ENCODE measurements around the gene ACER1. TPM values are rescaled to one million over a fixed set of nuclear protein-coding genes. Genes with fewer than 3 reads are reported as not detected.
A peak's percentile ranks its signal among the peaks of the same experiment; 100 is the strongest.

Gene ACER1
- total and polyA plus RNA-seq, 11 donors = not detected

GRCh38 chr19:6373096-6373812 is 39.8 kb upstream of the ACER1 start:
- peaks cover 0 to 32% (median 22%) of the 10 kb centered on the region in 9 donors for H3K36me3 ChIP-seq
- 0 to 3% (median 2%) methylated on average over 34 to 53 of the region's 53 CpGs for WGBS, 4 donors
- no peak for TF ChIP-seq CTCF (IDR thresholded peaks at IDR 0.05)
- no peak for TF ChIP-seq POLR2A (IDR thresholded peaks at IDR 0.05)
- H3K9me3 ChIP-seq = no peaks in the 10 kb centered on the region
- peak overlapping the region; percentile 62 to 99 (median 74) for H3K4me3 ChIP-seq
- intact Hi-C loops (cut with DNase I) = loop anchor here in 6 of 10 donors (1.0 to 10.0 kb wide), 9 partner anchors 20 to 468 kb away; partner anchors contain the start of genes GTF2F1 (in 4 of the 6), KHSRP (in 3 of the 6), GPR108 (in 1 of the 6) and MLLT1 (in 1 of the 6)
- H3K27ac ChIP-seq = peak overlapping the region; percentile 87 to 100 (median 99)
- no peaks in the 10 kb centered on the region for H3K27me3 ChIP-seq
- DNase-seq (peak; percentile 98 to 99 (median 99)), ATAC-seq (peak; percentile 84 to 91 (median 86))
- H3K4me1 ChIP-seq = peaks cover 0 to 20% (median 7%) of the 10 kb centered on the region in 12 donors

- no peaks in the 10 kb centered on the region for H3K27me3 ChIP-seq
- ATAC-seq (peak; percentile 85 to 91 (median 89)), DNase-seq (peak; percentile 96 to 100 (median 100))
- no peaks in the 10 kb centered on the region for H3K9me3 ChIP-seq
- peak within 1 kb of the TSS; percentile 87 to 100 (median 99) for H3K27ac ChIP-seq
- 0 to 1% (median 0%) methylated on average over 16 to 47 of the region's 47 CpGs for WGBS, 4 donors
- H3K4me1 ChIP-seq = peaks cover 0 to 20% (median 7%) of the 10 kb centered on the region in 12 donors
- peaks cover 0 to 38% (median 28%) of the 10 kb centered on the region in 9 donors for H3K36me3 ChIP-seq
- TF ChIP-seq POLR2A (IDR thresholded peaks at IDR 0.05) (peak in 1 of 2 donors; percentile 52), CTCF (IDR thresholded peaks at IDR 0.05) (peak in 1 of 12 donors; percentile 25)
- H3K4me3 ChIP-seq = peak within 1 kb of the TSS; percentile 62 to 99 (median 74)
- intact Hi-C loops (cut with DNase I) = loop anchor here in 7 of 10 donors (1.0 to 10.0 kb wide), 11 partner anchors 10 to 468 kb away; partner anchors contain the start of genes GTF2F1 (in 4 of the 7), KHSRP (in 3 of the 7), CLPP (in 1 of the 7) and GPR108 (in 1 of the 7)
Observed at GRCh38 chr19:6372594-6373095, 39.2 kb upstream of the ACER1 start, which contains the start of gene ALKBH7. Gene ALKBH7 (plus strand): TSS chr19:6372794. CDS start chr19:6372821, 27 bp downstream.

GRCh38 chr19:6364353-6364752 is 30.9 kb upstream of the ACER1 start:
- ATAC-seq (no peak), DNase-seq (no peak)
- H3K4me3 ChIP-seq = no peak overlapping the region
- peaks cover 0 to 17% (median 7%) of the 10 kb centered on the region in 12 donors for H3K4me1 ChIP-seq
- no peaks in the 10 kb centered on the region for H3K9me3 ChIP-seq
- TF ChIP-seq POLR2A (IDR thresholded peaks at IDR 0.05) = no peak
- no peak for TF ChIP-seq CTCF (IDR thresholded peaks at IDR 0.05)
- H3K27me3 ChIP-seq = no peaks in the 10 kb centered on the region
- H3K36me3 ChIP-seq = peaks cover 0 to 61% (median 53%) of the 10 kb centered on the region in 9 donors
- intact Hi-C loops (cut with DNase I) = no loop called here
- H3K27ac ChIP-seq = no peak overlapping the region
- WGBS, 4 donors = 94 to 97% (median 96%) methylated on average over 20 to 21 of the region's 21 CpGs

GRCh38 chr19:6362351-6362801 is 29.0 kb upstream of the ACER1 start:
- WGBS, 4 donors = 19 to 31% (median 25%) methylated on average over 8 to 11 of the region's 11 CpGs
- DNase-seq = no peak
- intact Hi-C loops (cut with DNase I) = loop anchor here in 1 of 10 donors (1.0 kb wide), 1 partner anchor 10 kb away; the partner anchor contains the start of gene ALKBH7
- H3K4me3 ChIP-seq = peak overlapping the region; percentile 72 to 99 (median 84)
- TF ChIP-seq CTCF (IDR thresholded peaks at IDR 0.05) (no peak), POLR2A (IDR thresholded peaks at IDR 0.05) (no peak)
- H3K4me1 ChIP-seq = peaks cover 0 to 17% (median 7%) of the 10 kb centered on the region in 12 donors
- peaks cover 0 to 42% (median 35%) of the 10 kb centered on the region in 9 donors for H3K36me3 ChIP-seq
- no peaks in the 10 kb centered on the region for H3K27me3 ChIP-seq
- H3K9me3 ChIP-seq = no peaks in the 10 kb centered on the region
- no peak for ATAC-seq
- H3K27ac ChIP-seq = peak overlapping the region in 10 of 12 donors; percentile 81 to 94 (median 90)
